CD14-positive monocyte (primary cell): Measurements from ENCODE around the gene MEI1. TPM values are rescaled to one million over a fixed set of nuclear protein-coding genes. Genes with fewer than 3 reads are reported as not detected.

ENCODE experiments used
- DNase-seq, 3 donors: peaks; one replicate each; pipeline ENCODE4 v3.0.0-alpha.2; 2011 to 2022
- H2AFZ ChIP-seq: 2 replicates; pipeline ENCODE4 v1.6.0; 2012; ENCODE audit warnings: mild to moderate bottlenecking, low read depth, low read length, inconsistent platforms; ENCODE audit not compliant: insufficient read depth, poor library complexity, severe bottlenecking
- H3K27ac ChIP-seq, 2 donors: 1 replicate in 1 of 2; 2 replicates in 1 of 2; pipeline ENCODE4 v1.5.1; 2012 to 2013; ENCODE audit warnings: low read length in 2 of 2, control low read depth in 1 of 2, inconsistent platforms in 1 of 2, low read depth in 1 of 2, mild to moderate bottlenecking in 1 of 2
- H3K27me3 ChIP-seq, 2 donors: one replicate each; pipeline versions ENCODE4 v1.6.0 to v1.6.1; 2011 to 2013; ENCODE audit warnings: low read length in 2 of 2; ENCODE audit not compliant: control insufficient read depth in 2 of 2, insufficient read depth in 2 of 2
- H3K36me3 ChIP-seq, 2 donors: replicated peaks in 1 of 2; 1 replicate in 1 of 2; 2 replicates in 1 of 2; pipeline versions ENCODE4 v1.5.1 to v1.6.1; 2012 to 2013; ENCODE audit warnings: low read length in 2 of 2, control low read depth in 1 of 2, inconsistent platforms in 1 of 2, mild to moderate bottlenecking in 1 of 2; ENCODE audit not compliant: insufficient read depth in 2 of 2, control insufficient read depth in 1 of 2
- H3K4me1 ChIP-seq, 2 donors: 1 replicate in 1 of 2; 2 replicates in 1 of 2; pipeline versions ENCODE4 v1.5.1 to v1.6.1; 2012 to 2013; ENCODE audit warnings: low read length in 2 of 2, control low read depth in 1 of 2, inconsistent platforms in 1 of 2, mild to moderate bottlenecking in 1 of 2, moderate library complexity in 1 of 2; ENCODE audit not compliant: insufficient read depth in 2 of 2, control insufficient read depth in 1 of 2
- H3K4me2 ChIP-seq: replicated peaks from 2 replicates; pipeline ENCODE3; 2012; ENCODE audit warnings: low read length, moderate library complexity, mild to moderate bottlenecking; ENCODE audit not compliant: poor library complexity, severe bottlenecking; ENCODE audit errors: extremely low read depth
- H3K4me3 ChIP-seq, 3 experiments: fragments of 200-600 bp in 1 of 3; sonication (generic) in 1 of 3; replicated peaks in 1 of 3; 1 replicate in 2 of 3; 2 replicates in 1 of 3; pipeline ENCODE4 v1.5.1; 2011 to 2013; ENCODE audit warnings: low read length in 3 of 3, mild to moderate bottlenecking in 3 of 3, control low read depth in 2 of 3, low read depth in 2 of 3, inconsistent platforms in 1 of 3, moderate library complexity in 1 of 3
- H3K79me2 ChIP-seq: 2 replicates; pipeline ENCODE4 v1.6.0; 2012; ENCODE audit warnings: mild to moderate bottlenecking, control low read depth, inconsistent platforms, low read length, moderate library complexity; ENCODE audit not compliant: insufficient read depth
- H3K9ac ChIP-seq: 2 replicates; pipeline ENCODE4 v1.6.0; 2017; ENCODE audit warnings: low read length, mild to moderate bottlenecking; ENCODE audit not compliant: insufficient read depth, poor library complexity, severe bottlenecking
- H3K9me3 ChIP-seq, 2 donors: replicated peaks in 1 of 2; 1 replicate in 1 of 2; 2 replicates in 1 of 2; pipeline versions ENCODE4 v1.5.1 to v1.6.1; 2012 to 2013; ENCODE audit warnings: low read length in 2 of 2, control low read depth in 1 of 2; ENCODE audit not compliant: control insufficient read depth in 1 of 2, insufficient read depth in 1 of 2
- H4K20me1 ChIP-seq: 2 replicates; pipeline ENCODE4 v1.6.0; 2012; ENCODE audit warnings: mild to moderate bottlenecking, low read length, control low read depth, moderate library complexity; ENCODE audit not compliant: insufficient read depth
- H3K27ac Mint-ChIP-seq, 7 donors: one replicate each; pipeline ENCODE4 v1.8.0; 2020; ENCODE audit warnings: mild to moderate bottlenecking in 7 of 7, mixed read lengths in 7 of 7, moderate library complexity in 6 of 7, inconsistent platforms in 2 of 7
- H3K27me3 Mint-ChIP-seq, 3 donors: one replicate each; pipeline ENCODE4 v1.8.0; 2021 to 2022; ENCODE audit warnings: low read depth in 3 of 3, mild to moderate bottlenecking in 3 of 3, mixed read lengths in 3 of 3, moderate library complexity in 3 of 3, inconsistent platforms in 1 of 3
- H3K36me3 Mint-ChIP-seq, 2 donors: one replicate each; pipeline ENCODE4 v1.8.0; 2020; ENCODE audit warnings: mixed read lengths in 2 of 2, inconsistent platforms in 1 of 2, mild to moderate bottlenecking in 1 of 2
- H3K4me1 Mint-ChIP-seq: one replicate; pipeline ENCODE4 v1.8.0; 2020; ENCODE audit warnings: mild to moderate bottlenecking, mixed read lengths
- H3K4me3 Mint-ChIP-seq, 2 donors: one replicate each; pipeline ENCODE4 v1.8.0; 2020; ENCODE audit warnings: mild to moderate bottlenecking in 2 of 2, mixed read lengths in 2 of 2, moderate library complexity in 1 of 2
- H3K9me3 Mint-ChIP-seq, 7 donors: one replicate each; pipeline ENCODE4 v1.8.0; 2020 to 2022; ENCODE audit warnings: mixed read lengths in 7 of 7, mild to moderate bottlenecking in 6 of 7, moderate library complexity in 6 of 7, inconsistent platforms in 2 of 7
- WGBS: methylation state at CpG from one replicate; pipeline ENCODE4 v1.1.5; 2013; ENCODE audit warnings: missing lambda C conversion rate; ENCODE audit not compliant: insufficient coverage; 5-methylcytosine and 5-hydroxymethylcytosine counted together
- intact Hi-C, 2 donors: fragments of 100-400 bp; cut with micrococcal nuclease; formaldehyde crosslinking; loops; one replicate each; pipeline versions ENCODE4 v1.15.0 to v1.15.1; 2023
- polyA plus RNA-seq, 3 donors: library from polyadenylated mRNA; depleted of rRNA in 1 of 3; unstranded in 2 of 3; stranded (reverse) in 1 of 3; fragments of 300-500 nt in 2 of 3; fragments of >200 nt in 1 of 3; fragmentation: Illumina TruSeq in 2 of 3; gene quantifications; 1 replicate in 2 of 3; 2 replicates in 1 of 3; pipeline ENCODE4 v1.2.3, GENCODE V29; 2012 to 2021
- TF ChIP-seq, protein P1 (sequence below): fragments of 200-600 bp; IDR thresholded peaks from one replicate; pipeline ENCODE4 v1.8.0; 2022; ENCODE audit warnings: antibody characterized with exemption, mild to moderate bottlenecking

MEI1 gene
- polyA plus RNA-seq, 3 donors = 12.3 to 40.0 (median 37.0) TPM

DNA sequence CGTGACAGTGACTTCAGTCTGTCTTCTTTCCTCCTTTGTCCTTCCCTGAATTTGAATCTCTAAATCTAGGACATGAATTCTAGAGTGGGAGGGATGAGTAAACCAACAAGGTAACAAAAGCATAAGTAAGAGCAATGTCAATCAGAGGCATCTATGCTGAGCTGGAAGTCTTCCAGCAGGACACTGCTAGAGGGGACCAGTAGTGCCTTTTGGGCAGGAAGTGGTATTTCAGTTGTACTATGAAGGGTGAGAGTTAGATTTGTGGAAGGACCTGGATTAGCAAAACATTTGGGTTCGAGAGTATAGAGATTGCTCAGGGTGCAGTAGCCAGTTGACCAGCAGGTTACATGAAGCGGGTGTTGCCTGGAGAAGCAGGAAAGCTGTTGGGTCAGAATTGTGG lies 40.3 kb downstream of the MEI1 start:
- H3K27ac Mint-ChIP-seq = no peak overlapping the region
- 82% methylated on average over 2 of the region's 3 CpGs for WGBS
- intact Hi-C loops = no loop called here

DNA sequence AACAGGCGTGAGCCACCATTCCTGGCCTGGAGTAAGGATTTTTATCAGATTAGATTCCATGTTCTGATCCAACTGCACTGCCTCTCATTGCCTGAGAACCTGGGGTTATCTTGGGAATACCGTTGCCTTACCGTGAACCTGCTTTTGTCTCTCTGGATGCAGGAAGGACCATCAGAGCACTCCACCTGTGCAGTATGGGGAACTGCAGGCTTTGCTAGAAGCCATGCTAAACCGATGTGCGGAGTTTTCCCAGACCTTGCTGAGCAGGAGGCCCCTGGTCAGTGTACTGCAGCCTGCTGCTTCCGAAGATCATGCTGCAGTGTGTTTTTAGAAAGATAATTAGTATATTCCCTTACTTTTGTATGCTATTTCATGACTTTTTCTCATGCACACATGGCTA lies 43.6 kb downstream of the MEI1 start:
- H3K27ac ChIP-seq = no peak overlapping the region
- no peak for DNase-seq
- intact Hi-C loops = no loop called here
- 75% methylated on average over 5 of the region's 6 CpGs for WGBS
- no peak overlapping the region for H3K9ac ChIP-seq
- H3K27me3 ChIP-seq = peaks cover 0 to 4% of the 10 kb centered on the region in 2 donors
- H3K4me2 ChIP-seq = no peak overlapping the region
- Mint-ChIP-seq H3K4me3 (no peak overlapping the region), H3K36me3 (no peaks in the 10 kb centered on the region), H3K27ac (no peak overlapping the region), H3K27me3 (peaks cover 11 to 19% (median 12%) of the 10 kb centered on the region in 3 donors), H3K4me1 (peaks cover 7% of the 10 kb centered on the region), H3K9me3 (peaks cover 0 to 3% (median 0%) of the 10 kb centered on the region in 7 donors)
- H3K9me3 ChIP-seq = no peaks in the 10 kb centered on the region
- no peaks in the 10 kb centered on the region for H3K36me3 ChIP-seq
- no peak overlapping the region for H2AFZ ChIP-seq
- TF ChIP-seq, protein P1, sequence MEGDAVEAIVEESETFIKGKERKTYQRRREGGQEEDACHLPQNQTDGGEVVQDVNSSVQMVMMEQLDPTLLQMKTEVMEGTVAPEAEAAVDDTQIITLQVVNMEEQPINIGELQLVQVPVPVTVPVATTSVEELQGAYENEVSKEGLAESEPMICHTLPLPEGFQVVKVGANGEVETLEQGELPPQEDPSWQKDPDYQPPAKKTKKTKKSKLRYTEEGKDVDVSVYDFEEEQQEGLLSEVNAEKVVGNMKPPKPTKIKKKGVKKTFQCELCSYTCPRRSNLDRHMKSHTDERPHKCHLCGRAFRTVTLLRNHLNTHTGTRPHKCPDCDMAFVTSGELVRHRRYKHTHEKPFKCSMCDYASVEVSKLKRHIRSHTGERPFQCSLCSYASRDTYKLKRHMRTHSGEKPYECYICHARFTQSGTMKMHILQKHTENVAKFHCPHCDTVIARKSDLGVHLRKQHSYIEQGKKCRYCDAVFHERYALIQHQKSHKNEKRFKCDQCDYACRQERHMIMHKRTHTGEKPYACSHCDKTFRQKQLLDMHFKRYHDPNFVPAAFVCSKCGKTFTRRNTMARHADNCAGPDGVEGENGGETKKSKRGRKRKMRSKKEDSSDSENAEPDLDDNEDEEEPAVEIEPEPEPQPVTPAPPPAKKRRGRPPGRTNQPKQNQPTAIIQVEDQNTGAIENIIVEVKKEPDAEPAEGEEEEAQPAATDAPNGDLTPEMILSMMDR = no peak
- no peaks in the 10 kb centered on the region for H4K20me1 ChIP-seq
- H3K79me2 ChIP-seq = no peaks in the 10 kb centered on the region
- peaks cover 0 to 3% of the 10 kb centered on the region in 2 donors for H3K4me1 ChIP-seq
- no peak overlapping the region for H3K4me3 ChIP-seq

More for the DNA sequence above, 40.3 kb downstream of the MEI1 start:
- Histone ChIP-seq H3K9ac (no peak overlapping the region), H3K4me3 (no peak overlapping the region), H4K20me1 (no peaks in the 10 kb centered on the region), H3K27me3 (no peaks in the 10 kb centered on the region), H3K4me1 (no peaks in the 10 kb centered on the region), H3K79me2 (no peaks in the 10 kb centered on the region), H3K36me3 (no peaks in the 10 kb centered on the region), H3K4me2 (no peak overlapping the region), H3K27ac (no peak overlapping the region), H2AFZ (no peak overlapping the region), H3K9me3 (no peaks in the 10 kb centered on the region)
- peaks cover 4 to 13% (median 10%) of the 10 kb centered on the region in 3 donors for H3K27me3 Mint-ChIP-seq
- no peaks in the 10 kb centered on the region for H3K4me1 Mint-ChIP-seq
- H3K36me3 Mint-ChIP-seq = no peaks in the 10 kb centered on the region
- peaks cover 0 to 3% (median 0%) of the 10 kb centered on the region in 7 donors for H3K9me3 Mint-ChIP-seq
- H3K4me3 Mint-ChIP-seq = no peak overlapping the region
- DNase-seq = no peak
- TF ChIP-seq, protein P1 = no peak
